GM18868 (cell line): ENCODE data around the gene PGM2.
A peak's percentile ranks its signal among the peaks of the same experiment; 100 is the strongest.
"Not testable (repeated sequence)": the region's sequence is repeated elsewhere in the genome, so short reads cannot be mapped to it uniquely, and the experiment has no call there.

Experiments used
- ATAC-seq: cut with Tn5 transposase; IDR thresholded peaks from one replicate; pipeline ENCODE4 v1.9.1; 2021; ENCODE audit warnings: mild to moderate bottlenecking, moderate library complexity; ENCODE audit not compliant: unreplicated experiment

The PGM2 gene

GRCh38 chr4:37826295-37827029 lies at the start of gene PGM2:
PGM2 (plus strand) TSS chr4:37826686; CDS start chr4:37826733, 47 bp downstream.
- ATAC-seq = peak; percentile 97

DNA sequence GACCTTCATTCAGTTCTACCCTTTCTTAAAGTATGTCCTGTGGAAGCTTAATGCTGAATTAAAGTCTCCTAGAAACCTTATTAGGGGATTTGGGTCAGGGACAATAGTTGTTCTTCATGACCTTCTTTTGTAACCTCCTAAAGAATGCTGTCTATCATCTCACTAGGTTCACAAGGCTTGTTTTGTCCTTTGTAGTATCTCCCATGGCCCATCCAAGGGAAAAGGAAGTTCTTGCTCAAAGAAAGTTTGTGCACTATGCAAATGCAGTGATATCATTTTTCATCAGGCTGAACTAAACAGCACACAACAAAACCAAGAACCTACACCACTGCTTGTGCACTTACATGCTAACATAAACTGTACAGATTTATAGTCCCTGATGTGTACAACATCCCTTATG lies 46.6 kb upstream of the PGM2 start:
- ATAC-seq = no peak

DNA sequence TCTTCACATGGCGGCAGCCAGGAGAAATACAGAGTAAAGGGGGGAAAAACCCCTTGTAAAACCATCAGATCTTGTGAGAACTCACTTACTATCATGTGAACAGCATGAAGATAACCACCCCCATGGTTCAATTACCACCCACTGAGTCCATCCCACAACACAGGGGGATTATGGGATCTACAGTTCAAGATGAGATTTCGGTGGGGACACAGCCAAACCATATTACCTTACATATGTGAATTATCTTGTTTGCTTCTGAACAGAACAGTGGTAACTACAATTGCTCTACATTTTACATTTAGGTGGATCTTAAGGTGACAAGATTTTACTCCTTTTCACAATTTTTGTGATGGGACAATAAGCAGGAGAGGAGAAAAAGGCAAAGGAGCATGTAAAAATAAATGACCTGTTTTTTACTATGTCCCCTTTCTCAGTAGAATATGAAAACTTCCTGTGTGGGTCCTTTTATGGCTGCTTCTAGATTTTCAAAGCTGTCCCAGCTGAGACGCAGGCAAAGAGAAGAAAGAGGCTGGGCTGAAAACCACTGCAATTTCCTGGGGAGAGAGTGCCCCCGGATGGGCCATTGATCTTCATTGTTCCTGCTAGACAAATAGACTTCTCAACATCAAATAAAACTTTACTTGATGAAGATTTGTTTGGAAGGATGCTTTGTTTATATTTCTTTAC lies 45.9 kb upstream of the PGM2 start:
- no peak for ATAC-seq

DNA sequence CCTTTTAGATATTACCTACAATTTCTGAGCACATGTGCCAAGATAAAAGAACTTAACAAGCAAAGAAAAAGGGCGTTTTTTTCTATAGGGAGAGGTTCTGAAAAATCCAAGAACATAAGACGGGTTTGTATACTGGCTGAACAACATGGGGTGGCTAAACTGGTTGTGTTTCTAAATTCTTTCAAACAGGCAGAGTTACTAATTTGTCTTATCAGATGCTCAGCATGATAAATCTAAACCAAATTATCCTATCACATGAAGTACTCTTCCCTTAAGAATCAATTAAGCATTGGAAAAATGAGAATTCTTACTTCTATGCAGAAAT lies 45.4 kb upstream of the PGM2 start:
- ATAC-seq = no peak

DNA sequence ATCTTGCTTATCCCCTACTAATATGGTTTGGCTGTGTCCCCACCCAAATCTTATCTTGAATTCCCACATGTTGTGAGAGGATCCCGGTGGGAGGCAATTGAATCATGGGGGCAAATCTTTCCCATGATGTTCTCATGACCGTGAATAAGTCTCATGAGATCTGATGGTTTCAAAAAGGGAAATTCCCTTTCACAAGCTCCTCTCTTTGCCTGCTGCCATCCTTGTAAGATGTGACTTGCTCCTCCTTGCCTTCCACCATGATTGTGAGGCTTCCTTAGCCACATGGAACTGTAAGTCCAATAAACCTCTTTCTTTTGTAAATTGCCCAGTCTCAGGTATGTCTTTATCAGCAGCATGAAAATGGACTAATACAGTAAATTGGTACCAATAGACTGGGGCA lies 40.2 kb upstream of the PGM2 start:
- not testable (repeated sequence) for ATAC-seq

- ATAC-seq = not testable (repeated sequence)
Measured at GRCh38 chr4:37787883-37788460, 38.5 kb upstream of the PGM2 start.

DNA sequence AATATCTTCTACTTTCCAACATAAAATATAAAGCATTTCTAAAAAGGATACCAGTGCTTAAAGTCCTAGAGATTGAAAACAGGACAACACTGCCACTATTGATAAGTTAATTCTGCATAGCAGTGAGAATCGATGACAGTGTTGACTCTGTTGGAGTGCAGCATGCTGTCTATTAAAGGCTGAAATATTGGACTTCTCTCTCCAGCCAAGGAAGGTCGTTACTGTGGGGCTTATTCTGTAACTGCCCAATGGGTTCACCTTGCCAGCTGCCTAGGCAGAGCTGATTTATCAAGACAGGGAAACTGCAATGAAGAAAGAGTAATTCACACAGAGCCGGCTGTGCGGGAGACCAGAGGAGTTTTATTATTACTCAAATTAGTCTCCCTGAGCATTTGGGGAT lies 37.7 kb upstream of the PGM2 start:
- ATAC-seq = no peak

DNA sequence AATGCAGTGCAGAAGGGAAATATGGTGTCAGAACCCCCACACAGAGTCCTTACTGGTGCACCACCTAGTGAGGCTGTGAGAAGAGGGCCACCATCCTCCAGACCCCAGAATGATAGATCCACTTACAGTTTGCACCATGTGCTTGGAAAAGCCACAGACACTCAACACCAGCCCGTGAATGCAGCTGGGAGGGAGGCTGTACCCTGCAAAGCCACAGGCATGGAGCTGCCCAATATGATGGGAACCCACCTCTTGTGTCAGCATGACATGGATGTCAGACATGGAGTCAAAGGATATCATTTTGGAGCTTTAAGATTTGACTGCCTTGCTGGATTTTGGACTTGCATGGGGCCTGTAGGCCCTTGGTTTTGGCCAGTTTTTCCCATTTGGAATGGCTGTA lies 34.2 kb upstream of the PGM2 start:
- no peak for ATAC-seq

- peak; percentile 53 for ATAC-seq
Measured at GRCh38 chr4:37793562-37793961, 32.9 kb upstream of the PGM2 start.

DNA sequence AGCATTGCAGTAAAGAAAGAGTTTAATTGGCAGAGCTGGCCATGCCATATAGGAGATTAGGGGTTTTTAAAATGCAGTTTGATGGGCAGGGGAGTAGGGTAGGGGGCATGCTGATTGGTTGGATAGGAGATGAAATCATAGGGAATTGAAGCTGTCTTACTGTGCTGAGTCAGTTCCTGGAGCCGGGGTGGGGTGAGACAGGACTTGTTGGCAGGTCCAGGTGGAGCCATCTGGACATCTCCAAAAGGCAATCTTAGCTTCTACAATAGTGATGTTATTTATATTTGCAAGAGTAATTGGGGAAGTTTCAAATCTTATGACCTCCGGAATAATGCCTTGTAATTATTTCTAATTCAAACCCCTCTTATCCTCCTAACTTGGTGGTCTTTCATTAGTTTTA lies 32.4 kb upstream of the PGM2 start:
- no peak for ATAC-seq

DNA sequence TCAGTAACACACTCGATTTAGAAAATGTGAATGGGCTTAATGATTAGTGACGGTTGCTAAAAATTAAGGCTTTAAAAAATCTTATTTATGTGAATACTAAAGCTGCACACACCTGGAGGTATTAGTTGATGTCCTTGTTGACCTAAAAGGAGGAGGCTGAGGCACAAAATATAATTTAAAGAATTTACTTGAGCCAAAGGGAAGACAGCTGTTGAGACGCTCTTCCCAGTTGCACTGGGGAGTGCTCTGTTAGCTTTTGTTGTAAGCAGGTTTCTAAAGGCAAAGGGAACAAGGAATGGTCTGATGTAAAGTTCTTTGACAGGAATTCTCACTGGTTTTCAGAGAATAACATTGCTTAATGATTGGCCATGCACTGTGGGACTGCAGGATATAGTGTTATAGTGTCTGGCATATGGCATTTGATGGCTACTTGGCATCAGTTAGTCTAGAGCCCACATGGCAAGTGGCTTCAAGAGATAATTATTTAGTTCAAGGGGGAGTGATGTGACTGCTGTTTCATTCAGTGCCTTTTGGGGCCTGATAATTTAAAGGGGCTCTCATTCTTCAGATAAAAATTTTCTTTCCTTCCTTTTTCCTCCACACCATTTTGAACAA lies 30.8 kb upstream of the PGM2 start:
- no peak for ATAC-seq

DNA sequence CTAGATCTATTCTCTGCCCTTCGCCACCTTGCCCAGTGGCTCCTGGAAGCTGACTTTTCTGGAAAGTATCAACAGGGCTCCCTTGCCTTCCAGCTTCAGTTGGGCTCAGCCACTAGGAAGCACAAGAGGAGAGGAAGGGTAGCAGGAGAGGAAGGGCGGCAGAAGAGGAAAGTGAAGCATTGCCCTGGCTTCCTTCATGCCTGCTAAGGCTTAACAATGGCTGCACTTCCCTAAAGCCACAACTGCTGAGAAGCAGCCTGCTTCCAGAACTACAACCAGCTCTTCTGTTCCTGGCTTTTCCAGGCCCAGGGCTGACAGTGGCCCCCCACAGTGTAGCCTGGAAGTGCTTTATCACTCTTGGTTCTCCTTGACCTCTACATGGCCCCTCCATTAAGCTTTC lies 29.1 kb upstream of the PGM2 start:
- no peak for ATAC-seq

- no peak for ATAC-seq
Measured at GRCh38 chr4:37797923-37798322, 28.6 kb upstream of the PGM2 start.

GRCh38 chr4:37798616-37799015 lies 27.9 kb upstream of the PGM2 start:
- ATAC-seq = no peak

GRCh38 chr4:37799941-37800554 lies 26.4 kb upstream of the PGM2 start:
- peak; percentile 56 for ATAC-seq

DNA sequence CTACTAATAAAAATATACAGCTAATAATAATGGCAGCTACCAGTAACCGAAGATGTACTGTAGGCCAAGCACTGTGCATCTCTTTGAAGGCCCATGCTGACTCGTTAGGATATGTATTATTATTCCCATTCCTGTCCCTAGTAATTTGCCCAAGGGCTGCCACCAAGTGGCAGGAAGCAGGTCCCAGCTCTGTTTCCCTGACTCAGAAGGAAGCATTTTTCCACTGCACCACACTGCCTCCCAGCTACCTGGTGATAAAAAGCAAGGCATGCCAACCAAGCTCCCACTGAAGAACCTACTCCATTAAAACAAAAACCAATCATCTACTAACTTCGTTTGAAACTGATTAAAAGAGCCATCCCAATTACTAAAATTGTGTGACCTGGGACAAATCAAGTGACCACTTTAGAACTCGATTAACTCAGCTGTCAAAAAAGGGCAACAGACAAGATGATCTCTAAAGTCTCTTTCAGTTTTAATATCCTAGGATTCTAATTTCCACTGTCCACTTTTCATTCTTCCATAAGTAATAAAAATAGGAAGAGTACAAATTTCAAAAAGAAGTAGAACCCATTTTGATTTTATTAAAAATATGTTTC lies 24.3 kb upstream of the PGM2 start:
- ATAC-seq = peak; percentile 38

DNA sequence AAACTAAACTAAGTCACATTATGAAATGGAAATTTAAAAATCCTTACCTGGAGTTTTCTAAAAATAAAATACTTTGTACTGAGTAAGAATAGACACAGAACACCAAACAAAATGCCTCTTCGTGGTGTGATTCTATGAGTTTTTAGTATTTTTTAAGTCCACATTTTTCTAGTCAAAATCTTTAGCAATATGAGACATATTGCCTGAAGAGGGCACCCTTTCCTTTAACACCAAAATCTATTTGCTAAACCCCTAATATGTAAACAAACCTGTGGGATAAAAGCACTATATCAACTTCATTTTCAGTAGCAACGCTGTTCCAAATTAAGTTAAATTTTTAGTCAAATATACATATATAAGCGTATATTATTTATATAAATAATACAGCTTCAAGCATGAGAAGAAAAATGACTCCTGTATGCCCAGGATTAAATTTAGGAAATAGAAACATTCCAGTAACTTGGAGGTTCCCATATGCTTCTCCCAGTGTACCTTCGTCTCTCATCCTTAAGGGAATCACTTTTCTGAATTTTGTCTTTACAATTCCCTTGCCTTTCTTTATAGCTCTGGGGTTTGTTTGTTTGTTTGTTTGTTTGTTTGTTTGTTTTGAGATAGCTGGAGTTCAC lies 23.0 kb upstream of the PGM2 start:
- ATAC-seq = no peak

DNA sequence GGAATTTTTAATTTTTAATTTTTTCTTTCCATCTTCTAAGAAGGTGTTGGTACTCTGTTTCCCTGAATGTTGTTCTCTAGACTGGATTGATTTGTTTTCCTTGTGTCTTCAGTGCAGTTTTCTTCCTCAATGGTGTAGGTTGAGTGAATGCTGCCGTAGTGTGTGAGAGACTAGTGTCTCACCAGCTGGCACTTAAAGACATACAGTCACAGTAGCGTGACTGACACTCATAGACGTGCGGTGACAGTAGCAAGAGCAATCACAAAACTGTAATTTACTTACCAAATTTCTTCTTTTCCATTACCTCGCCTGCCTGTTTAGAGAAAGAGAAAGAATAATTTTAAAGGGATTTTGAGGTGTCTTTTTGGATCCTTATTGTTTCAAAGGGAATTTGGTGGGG lies 21.4 kb upstream of the PGM2 start:
- peak; percentile 71 for ATAC-seq

GRCh38 chr4:37812713-37813112 lies 13.8 kb upstream of the PGM2 start:
- no peak for ATAC-seq

DNA sequence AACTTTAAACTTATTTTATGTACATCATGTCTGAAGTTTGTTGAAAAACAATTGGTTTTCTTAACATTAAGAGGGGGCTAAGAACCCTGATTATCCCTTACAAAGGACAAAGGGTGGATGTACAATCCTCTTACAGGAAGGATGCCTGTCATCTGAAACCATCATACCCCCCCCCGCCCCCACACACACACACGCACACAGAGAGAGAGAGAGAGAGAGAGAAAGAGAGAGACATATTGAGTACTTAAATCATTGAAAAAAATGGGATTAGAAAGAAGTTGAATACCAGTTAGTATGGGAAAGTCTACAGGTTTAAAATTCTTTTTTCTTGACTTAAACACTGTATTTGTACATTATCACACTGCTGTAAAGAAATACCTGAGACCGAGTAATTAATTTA lies 10.9 kb upstream of the PGM2 start:
- no peak for ATAC-seq

- no peak for ATAC-seq
Measured at GRCh38 chr4:37816006-37816405, 10.5 kb upstream of the PGM2 start.
